ENCODE data around the gene HOXB8. TPM values are rescaled to one million over a fixed set of nuclear protein-coding genes. Genes with fewer than 3 reads are reported as not detected.

Gene HOXB8
- total RNA-seq, 3 donors from 2014 or later: 0.59 to 4.6 (median 4.6) TPM

DNA sequence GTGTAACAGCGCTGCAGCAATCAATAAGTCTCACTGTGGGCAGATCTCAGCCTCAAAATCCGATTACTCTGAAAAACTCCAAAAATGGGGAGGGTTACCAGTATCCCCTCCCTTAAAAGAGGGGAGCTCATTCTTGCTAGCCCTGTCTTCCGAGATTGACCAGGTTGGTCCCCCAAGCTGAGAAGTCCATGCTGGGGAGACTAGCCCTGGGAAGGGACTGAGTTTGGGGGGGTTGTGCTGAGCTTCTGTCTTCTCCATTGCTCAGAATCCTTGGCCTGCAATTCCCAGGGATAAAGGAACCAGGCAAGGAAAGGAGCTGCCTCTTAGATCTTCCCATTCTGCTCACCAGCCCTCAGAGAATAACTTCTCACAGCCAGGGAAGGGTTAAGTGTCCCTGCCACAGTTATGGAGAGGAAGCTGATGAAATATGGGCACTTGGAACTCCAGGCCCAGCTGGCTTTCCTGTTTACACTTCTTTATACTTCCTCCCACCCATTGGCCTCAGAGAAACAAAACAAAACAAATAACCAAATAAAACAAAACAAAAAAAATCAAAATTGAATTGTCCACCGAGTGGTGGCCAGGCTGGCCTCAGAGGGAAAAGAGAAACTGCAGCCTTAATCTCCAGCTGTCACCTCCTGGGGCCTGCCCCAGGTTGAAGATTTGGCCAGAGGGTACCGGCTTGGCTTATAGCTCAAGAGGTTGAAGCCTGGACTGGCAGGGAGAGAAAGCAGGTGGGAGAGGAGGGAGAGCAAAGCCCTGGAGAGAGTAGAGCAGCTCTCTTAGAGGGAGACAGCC is 27.6 kb downstream of the HOXB8 start:
- H3K4me1 ChIP-seq: no peaks in the 10 kb centered on the region
- no peaks in the 10 kb centered on the region for H3K36me3 ChIP-seq
- H3K27me3 ChIP-seq: peaks cover 0 to 76% of the 10 kb centered on the region in 2 donors
- intact Hi-C loops (cut with DNase I; ENCODE audit: low total_unique reads): no loop called here
- H3K9me3 ChIP-seq: no peaks in the 10 kb centered on the region
- H3K4me3 ChIP-seq: no peak overlapping the region
- peak overlapping the region in 1 of 2 donors; percentile 57 for H3K27ac ChIP-seq
- no peak for TF ChIP-seq POLR2A (IDR thresholded peaks at IDR 0.05)
- no peak for TF ChIP-seq POLR2AphosphoS5 (IDR thresholded peaks at IDR 0.05)
- TF ChIP-seq, protein P1, sequence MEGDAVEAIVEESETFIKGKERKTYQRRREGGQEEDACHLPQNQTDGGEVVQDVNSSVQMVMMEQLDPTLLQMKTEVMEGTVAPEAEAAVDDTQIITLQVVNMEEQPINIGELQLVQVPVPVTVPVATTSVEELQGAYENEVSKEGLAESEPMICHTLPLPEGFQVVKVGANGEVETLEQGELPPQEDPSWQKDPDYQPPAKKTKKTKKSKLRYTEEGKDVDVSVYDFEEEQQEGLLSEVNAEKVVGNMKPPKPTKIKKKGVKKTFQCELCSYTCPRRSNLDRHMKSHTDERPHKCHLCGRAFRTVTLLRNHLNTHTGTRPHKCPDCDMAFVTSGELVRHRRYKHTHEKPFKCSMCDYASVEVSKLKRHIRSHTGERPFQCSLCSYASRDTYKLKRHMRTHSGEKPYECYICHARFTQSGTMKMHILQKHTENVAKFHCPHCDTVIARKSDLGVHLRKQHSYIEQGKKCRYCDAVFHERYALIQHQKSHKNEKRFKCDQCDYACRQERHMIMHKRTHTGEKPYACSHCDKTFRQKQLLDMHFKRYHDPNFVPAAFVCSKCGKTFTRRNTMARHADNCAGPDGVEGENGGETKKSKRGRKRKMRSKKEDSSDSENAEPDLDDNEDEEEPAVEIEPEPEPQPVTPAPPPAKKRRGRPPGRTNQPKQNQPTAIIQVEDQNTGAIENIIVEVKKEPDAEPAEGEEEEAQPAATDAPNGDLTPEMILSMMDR (IDR thresholded peaks at IDR 0.05): no peak
- no peak for DNase-seq (ENCODE audit: low spot score in 2 of 2)

DNA sequence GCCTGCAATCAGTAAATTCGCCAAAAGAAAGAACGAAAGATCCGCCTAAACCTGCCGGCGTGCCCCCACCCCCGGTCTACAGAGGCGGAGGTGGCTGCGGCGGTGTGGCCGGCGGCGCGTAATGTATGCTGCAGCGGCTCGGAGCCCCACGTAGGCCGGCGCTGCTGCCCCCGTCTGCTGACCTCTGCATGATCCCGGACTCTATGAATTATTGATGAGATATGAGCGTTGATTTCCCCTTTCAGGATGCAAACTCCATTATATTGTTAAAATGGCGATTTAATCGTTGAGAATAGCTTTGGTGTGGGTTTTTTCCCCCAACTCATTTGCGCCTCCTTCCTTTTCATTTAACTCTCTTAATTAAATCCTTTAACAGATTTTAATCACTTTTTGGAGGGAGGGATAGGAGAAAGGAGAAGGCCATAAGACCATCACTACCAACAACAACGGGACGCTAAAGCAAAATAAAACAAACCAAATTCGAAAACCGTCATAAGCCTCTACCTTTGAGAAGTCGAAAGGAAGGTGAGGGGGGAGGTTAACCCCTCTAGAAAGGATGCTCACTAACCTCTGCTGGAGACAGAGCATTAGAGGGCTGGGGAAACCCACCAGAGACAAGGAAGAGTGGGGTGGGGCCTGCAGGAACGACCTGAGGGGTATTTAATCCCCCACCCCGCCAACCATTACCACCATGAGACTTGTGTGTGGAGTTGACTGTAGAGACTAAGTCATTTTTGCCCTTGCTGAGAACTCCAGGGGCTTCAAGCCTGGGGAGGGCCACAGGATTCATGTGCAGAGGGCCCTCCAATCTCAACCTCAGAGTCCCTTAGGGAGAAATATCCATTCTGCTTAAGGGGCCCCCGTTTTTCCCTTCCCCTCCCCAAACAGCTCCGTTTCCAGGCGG is 28.5 kb downstream of the HOXB8 start:
- TF ChIP-seq POLR2A (IDR thresholded peaks at IDR 0.05) (no peak), POLR2AphosphoS5 (IDR thresholded peaks at IDR 0.05) (no peak)
- TF ChIP-seq, protein P1 (IDR thresholded peaks at IDR 0.05): no peak
- H3K4me3 ChIP-seq: peak overlapping the region; percentile 66 to 85 (median 73)
- peaks cover 0 to 78% of the 10 kb centered on the region in 2 donors for H3K27me3 ChIP-seq
- no peaks in the 10 kb centered on the region for H3K36me3 ChIP-seq
- no peak for DNase-seq (ENCODE audit: low spot score in 2 of 2)
- H3K9me3 ChIP-seq: no peaks in the 10 kb centered on the region
- intact Hi-C loops (cut with DNase I; ENCODE audit: low total_unique reads): no loop called here
- H3K27ac ChIP-seq: peak overlapping the region; percentile 67 to 88
- no peaks in the 10 kb centered on the region for H3K4me1 ChIP-seq

DNA sequence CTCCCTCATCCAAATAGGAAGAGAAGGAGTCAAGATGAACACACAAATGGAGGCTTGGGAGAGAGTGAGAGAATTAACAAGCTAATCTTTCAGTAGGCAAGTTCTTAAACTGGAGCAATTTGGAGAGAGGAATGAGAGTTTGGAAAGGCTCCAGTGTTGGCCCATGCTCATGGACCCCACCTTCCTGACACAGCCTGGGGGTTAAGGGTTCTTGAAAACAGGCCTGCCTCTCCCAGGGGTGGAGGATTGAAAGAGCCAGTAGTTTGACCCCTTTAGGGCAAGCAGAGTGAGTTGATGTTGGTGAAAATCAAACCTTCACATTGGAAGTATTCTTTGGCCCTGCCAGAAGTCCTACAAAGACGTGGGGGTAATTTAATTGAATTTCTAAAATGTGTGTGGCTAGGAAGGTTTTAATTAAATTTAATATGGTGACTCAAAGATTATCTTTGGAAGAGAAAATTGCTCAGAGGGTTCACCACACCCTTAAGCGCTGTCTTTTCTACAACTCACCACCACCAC is 30.8 kb downstream of the HOXB8 start:
- Histone ChIP-seq H3K4me1 (no peaks in the 10 kb centered on the region), H3K27ac (peak overlapping the region in 1 of 2 donors; percentile 88), H3K27me3 (peaks cover 0 to 86% of the 10 kb centered on the region in 2 donors), H3K9me3 (no peaks in the 10 kb centered on the region), H3K4me3 (peak overlapping the region; percentile 66 to 85 (median 73)), H3K36me3 (no peaks in the 10 kb centered on the region)
- DNase-seq (ENCODE audit: low spot score in 2 of 2): no peak
- intact Hi-C loops (cut with DNase I; ENCODE audit: low total_unique reads): no loop called here
- TF ChIP-seq POLR2A (IDR thresholded peaks at IDR 0.05) (no peak), POLR2AphosphoS5 (IDR thresholded peaks at IDR 0.05) (no peak)
- TF ChIP-seq, protein P1 (IDR thresholded peaks at IDR 0.05): no peak

DNA sequence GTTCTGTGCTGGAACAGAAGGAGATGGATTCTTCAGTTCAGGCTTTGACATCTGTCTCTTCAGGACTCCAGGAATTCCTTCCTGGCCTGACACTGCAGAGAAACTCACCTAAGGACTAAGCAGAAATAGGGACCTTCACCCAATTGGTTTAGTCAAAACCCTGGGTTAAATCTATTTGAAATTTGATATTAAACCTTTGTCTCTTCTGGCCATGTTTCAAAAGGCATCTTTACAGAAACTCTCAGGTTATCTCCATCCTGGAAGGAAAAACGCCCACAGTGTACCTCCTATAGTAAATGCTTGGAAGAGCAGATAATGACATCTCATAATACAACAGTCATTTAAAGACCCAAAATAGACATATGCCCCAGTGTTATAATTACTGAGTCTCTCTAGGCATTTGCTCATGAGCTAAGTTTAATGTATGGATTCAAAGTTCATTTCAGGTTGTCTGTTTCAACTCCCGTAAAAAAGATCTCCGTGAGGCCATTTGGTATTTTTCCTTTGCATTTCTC is 31.3 kb downstream of the HOXB8 start:
- intact Hi-C loops (cut with DNase I; ENCODE audit: low total_unique reads): no loop called here
- TF ChIP-seq, protein P1 (IDR thresholded peaks at IDR 0.05): no peak
- Histone ChIP-seq H3K27ac (peak overlapping the region in 1 of 2 donors; percentile 96), H3K4me1 (no peaks in the 10 kb centered on the region), H3K27me3 (peaks cover 0 to 91% of the 10 kb centered on the region in 2 donors), H3K36me3 (no peaks in the 10 kb centered on the region), H3K4me3 (no peak overlapping the region), H3K9me3 (no peaks in the 10 kb centered on the region)
- DNase-seq (ENCODE audit: low spot score in 2 of 2): no peak

All from breast epithelium (tissue), 4 donors.